ENCODE measurements around the gene C4BPA. TPM values are rescaled to one million over a fixed set of nuclear protein-coding genes. Genes with fewer than 3 reads are reported as not detected.

C4BPA gene
- total and polyA plus RNA-seq, 10 of the 15 experiments (the other 5 are each of a cell fraction or from before 2014, with no cell fraction given), result 0.31 TPM; not detected in 9

- ATAC-seq, result no peak
- in situ Hi-C loops (cut with MboI), result no loop called here
- Histone ChIP-seq H3K36me3 (ENCODE audit: control insufficient read depth in 2 of 2, insufficient read depth in 2 of 2, low read length in 1 of 2) (no peaks in the 10 kb centered on the region), H3K9ac (ENCODE audit: control insufficient read depth, insufficient read depth, low read length) (no peak overlapping the region), H3K4me3 (no peak overlapping the region), H3K4me1 (ENCODE audit: control insufficient read depth, insufficient read depth, low read length) (no peaks in the 10 kb centered on the region), H3K79me2 (ENCODE audit: control insufficient read depth, insufficient read depth, low read length) (no peaks in the 10 kb centered on the region), H3K27me3 (replicated peaks in 1 of 2; ENCODE audit: control insufficient read depth in 2 of 2, insufficient read depth in 2 of 2, low read length in 1 of 2) (no peaks in the 10 kb centered on the region; a peak in 1 of 4 replicates), H3K27ac (ENCODE audit: control insufficient read depth, insufficient read depth) (no peak overlapping the region), H3K9me3 (replicated peaks; ENCODE audit: control insufficient read depth, insufficient read depth, low read length) (no peaks in the 10 kb centered on the region), H3K4me2 (ENCODE audit: control insufficient read depth, insufficient read depth) (no peak overlapping the region), H4K20me1 (ENCODE audit: control insufficient read depth, insufficient read depth) (no peaks in the 10 kb centered on the region), H2AFZ (ENCODE audit: control insufficient read depth, low read depth, low read length) (no peak overlapping the region)
- intact Hi-C loops (cut with micrococcal nuclease; ENCODE audit: unreplicated experiment), result no loop called here
- TF ChIP-seq TARDBP (IDR thresholded peaks at IDR 0.05; ENCODE audit: borderline replicate concordance), result no peak
- TF ChIP-seq CREB1 (IDR thresholded peaks at IDR 0.05; ENCODE audit: low read depth), result no peak
- TF ChIP-seq EP300 (IDR thresholded peaks at IDR 0.05; ENCODE audit: borderline replicate concordance in 1 of 2, control insufficient read depth in 1 of 2, low read depth in 2 of 2, low read length in 2 of 2), result no peak
- CTCF ChIA-PET, result interaction anchor here (0.6 kb wide), 1 partner anchor 36 kb away, joined by 3 read pairs; no protein-coding TSS in a partner anchor
- 52% methylated on average over 5 of the region's 5 CpGs for WGBS (ENCODE audit: insufficient coverage, insufficient replicate concordance, low lambda C conversion rate, missing lambda C conversion rate)
- RAD21 ChIA-PET (ENCODE audit: unreplicated experiment), result no interaction called here
- POLR2A ChIA-PET, result no interaction called here
- FAIRE-seq, result no peak
- no TSS peak for BruUV-seq (replicated peaks)
- SMC1A ChIA-PET (ENCODE audit: uncharacterized antibody, unreplicated experiment), result interaction anchor here (1.7 kb wide), 1 partner anchor 11 kb away, joined by 6 read pairs; the partner anchor contains the start of gene C4BPA
- no peak for DNase-seq (ENCODE audit: low read depth, low spot score)
Measured at GRCh38 chr1:207115269-207115668, 11.2 kb downstream of the C4BPA start.

- Histone ChIP-seq H3K4me3 (no peak overlapping the region), H2AFZ (ENCODE audit: control insufficient read depth, low read depth, low read length) (no peak overlapping the region), H3K9me3 (replicated peaks; ENCODE audit: control insufficient read depth, insufficient read depth, low read length) (peaks cover 3% of the 10 kb centered on the region), H3K36me3 (ENCODE audit: control insufficient read depth in 2 of 2, insufficient read depth in 2 of 2, low read length in 1 of 2) (no peaks in the 10 kb centered on the region), H3K79me2 (ENCODE audit: control insufficient read depth, insufficient read depth, low read length) (no peaks in the 10 kb centered on the region), H3K27me3 (replicated peaks in 1 of 2; ENCODE audit: control insufficient read depth in 2 of 2, insufficient read depth in 2 of 2, low read length in 1 of 2) (no peaks in the 10 kb centered on the region), H4K20me1 (ENCODE audit: control insufficient read depth, insufficient read depth) (no peaks in the 10 kb centered on the region), H3K9ac (ENCODE audit: control insufficient read depth, insufficient read depth, low read length) (no peak overlapping the region), H3K27ac (ENCODE audit: control insufficient read depth, insufficient read depth) (no peak overlapping the region), H3K4me2 (ENCODE audit: control insufficient read depth, insufficient read depth) (no peak overlapping the region), H3K4me1 (ENCODE audit: control insufficient read depth, insufficient read depth, low read length) (no peaks in the 10 kb centered on the region)
- 54% methylated on average over 3 of the region's 3 CpGs for WGBS (ENCODE audit: insufficient coverage, insufficient replicate concordance, low lambda C conversion rate, missing lambda C conversion rate)
- ATAC-seq, result no peak
- DNase-seq (ENCODE audit: low read depth, low spot score), result no peak
- FAIRE-seq, result no peak
- ChIA-PET RAD21 (ENCODE audit: unreplicated experiment) (no interaction called here), CTCF (interaction anchor here (0.6 kb wide), 1 partner anchor 280 kb away, joined by 5 read pairs; no protein-coding TSS in a partner anchor), SMC1A (ENCODE audit: uncharacterized antibody, unreplicated experiment) (interaction anchor here (0.9 kb wide), 1 partner anchor 40 kb away, joined by 3 read pairs; no protein-coding TSS in a partner anchor), POLR2A (no interaction called here)
- intact Hi-C loops (cut with micrococcal nuclease; ENCODE audit: unreplicated experiment) (no loop called here), in situ Hi-C loops (cut with MboI) (no loop called here)
- TF ChIP-seq ZNF384 (IDR thresholded peaks at IDR 0.05; ENCODE audit: borderline replicate concordance, low read depth, low read length), result no peak
- TF ChIP-seq, protein P1, sequence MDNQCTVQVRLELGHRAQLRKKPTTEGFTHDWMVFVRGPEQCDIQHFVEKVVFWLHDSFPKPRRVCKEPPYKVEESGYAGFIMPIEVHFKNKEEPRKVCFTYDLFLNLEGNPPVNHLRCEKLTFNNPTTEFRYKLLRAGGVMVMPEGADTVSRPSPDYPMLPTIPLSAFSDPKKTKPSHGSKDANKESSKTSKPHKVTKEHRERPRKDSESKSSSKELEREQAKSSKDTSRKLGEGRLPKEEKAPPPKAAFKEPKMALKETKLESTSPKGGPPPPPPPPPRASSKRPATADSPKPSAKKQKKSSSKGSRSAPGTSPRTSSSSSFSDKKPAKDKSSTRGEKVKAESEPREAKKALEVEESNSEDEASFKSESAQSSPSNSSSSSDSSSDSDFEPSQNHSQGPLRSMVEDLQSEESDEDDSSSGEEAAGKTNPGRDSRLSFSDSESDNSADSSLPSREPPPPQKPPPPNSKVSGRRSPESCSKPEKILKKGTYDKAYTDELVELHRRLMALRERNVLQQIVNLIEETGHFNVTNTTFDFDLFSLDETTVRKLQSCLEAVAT (IDR thresholded peaks at IDR 0.05), result no peak
- TF ChIP-seq, protein P2, sequence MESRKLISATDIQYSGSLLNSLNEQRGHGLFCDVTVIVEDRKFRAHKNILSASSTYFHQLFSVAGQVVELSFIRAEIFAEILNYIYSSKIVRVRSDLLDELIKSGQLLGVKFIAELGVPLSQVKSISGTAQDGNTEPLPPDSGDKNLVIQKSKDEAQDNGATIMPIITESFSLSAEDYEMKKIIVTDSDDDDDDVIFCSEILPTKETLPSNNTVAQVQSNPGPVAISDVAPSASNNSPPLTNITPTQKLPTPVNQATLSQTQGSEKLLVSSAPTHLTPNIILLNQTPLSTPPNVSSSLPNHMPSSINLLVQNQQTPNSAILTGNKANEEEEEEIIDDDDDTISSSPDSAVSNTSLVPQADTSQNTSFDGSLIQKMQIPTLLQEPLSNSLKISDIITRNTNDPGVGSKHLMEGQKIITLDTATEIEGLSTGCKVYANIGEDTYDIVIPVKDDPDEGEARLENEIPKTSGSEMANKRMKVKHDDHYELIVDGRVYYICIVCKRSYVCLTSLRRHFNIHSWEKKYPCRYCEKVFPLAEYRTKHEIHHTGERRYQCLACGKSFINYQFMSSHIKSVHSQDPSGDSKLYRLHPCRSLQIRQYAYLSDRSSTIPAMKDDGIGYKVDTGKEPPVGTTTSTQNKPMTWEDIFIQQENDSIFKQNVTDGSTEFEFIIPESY (IDR thresholded peaks at IDR 0.05), result no peak
- no peak for TF ChIP-seq GATAD2B (conservative IDR thresholded peaks at IDR 0.05; ENCODE audit: low read depth)
- no peak for TF ChIP-seq KAT2A (conservative IDR thresholded peaks at IDR 0.05; ENCODE audit: control insufficient read depth, low read depth, low read length)
- TF ChIP-seq CEBPZ (IDR thresholded peaks at IDR 0.05; ENCODE audit: low read depth, low read length), result no peak
- BruUV-seq (replicated peaks), result no TSS peak
Measured at GRCh38 chr1:207124389-207124788, 20.4 kb downstream of the C4BPA start.
